ENCODE results near the gene ATP6V0A1.
"Not testable (repeated sequence)": the region's sequence is repeated elsewhere in the genome, so short reads cannot be mapped to it uniquely, and the experiment has no call there.

Gene ATP6V0A1

GRCh38 chr17:42477824-42478223 lies 19.1 kb downstream of the ATP6V0A1 start:
- DNase-seq, result not testable (repeated sequence)

DNA sequence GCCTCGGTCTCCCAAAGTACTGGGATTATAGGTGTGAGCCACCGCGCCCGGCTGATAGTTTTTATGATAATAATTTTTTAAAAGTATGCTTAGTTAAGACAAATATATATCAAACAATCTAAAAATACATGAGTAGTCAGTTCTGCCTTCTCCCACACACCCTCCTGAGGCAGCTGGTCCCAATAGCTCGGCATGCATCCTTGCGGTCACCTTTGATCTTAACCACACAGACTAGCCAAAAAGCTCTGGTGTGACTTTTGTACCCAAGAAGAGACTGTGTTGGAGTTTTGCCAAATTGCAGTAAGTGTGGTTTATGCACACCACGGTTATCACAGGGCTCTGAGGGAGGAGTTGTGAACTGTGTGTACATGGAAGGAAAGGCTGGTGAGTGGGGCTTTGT lies 25.6 kb downstream of the ATP6V0A1 start:
- DNase-seq, result peak; percentile 92

DNA sequence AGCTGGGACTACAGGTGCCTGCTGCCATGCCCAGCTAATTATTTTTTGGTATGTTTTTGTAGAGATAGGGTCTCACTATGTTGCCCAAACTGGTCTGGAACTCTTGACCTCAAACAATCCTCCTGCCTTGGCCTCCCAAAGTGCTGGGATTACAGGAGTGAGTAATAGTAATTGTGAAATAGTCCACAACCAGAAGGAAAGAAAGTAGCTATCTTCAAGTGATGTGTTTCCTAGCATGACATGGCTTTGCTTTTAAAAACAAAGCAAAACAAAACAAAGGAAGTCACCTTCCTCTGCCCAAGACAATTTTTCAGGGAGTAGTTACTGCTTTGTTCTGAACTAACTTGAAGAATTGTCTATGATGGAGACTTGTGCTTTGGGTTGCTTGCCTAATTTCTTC lies 27.0 kb downstream of the ATP6V0A1 start:
- DNase-seq, result no peak

- DNase-seq, result no peak
These were observed 29.4 kb downstream of the ATP6V0A1 start for GRCh38 chr17:42488032-42488431.

- no peak for DNase-seq
These were observed 34.6 kb downstream of the ATP6V0A1 start for GRCh38 chr17:42493319-42493718.

- DNase-seq, result no peak
These were observed 36.0 kb downstream of the ATP6V0A1 start for GRCh38 chr17:42494673-42495072.

GRCh38 chr17:42498828-42499227 lies 40.1 kb downstream of the ATP6V0A1 start:
- DNase-seq, result no peak

DNA sequence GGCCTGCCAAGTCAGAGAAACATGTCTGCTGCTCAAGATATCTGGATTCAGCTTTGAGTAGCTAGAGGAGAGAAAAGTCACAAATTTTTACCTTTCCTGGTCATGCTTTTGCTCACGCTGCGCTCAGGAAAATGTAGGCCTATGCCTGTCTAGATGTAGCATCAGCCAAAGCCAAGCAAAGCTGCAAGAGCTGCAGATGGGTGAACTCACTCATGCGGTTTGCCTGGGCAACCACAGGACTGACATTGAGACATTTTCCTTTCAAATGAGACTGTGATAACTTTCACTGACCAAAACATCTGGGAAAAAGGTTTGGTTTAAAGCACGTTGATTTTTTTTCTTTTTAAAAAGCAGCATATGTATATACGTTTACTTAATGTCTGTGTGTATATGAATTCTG lies 43.4 kb downstream of the ATP6V0A1 start:
- no peak for DNase-seq

- no peak for DNase-seq
These were observed 44.2 kb downstream of the ATP6V0A1 start for GRCh38 chr17:42502926-42503325.

DNA sequence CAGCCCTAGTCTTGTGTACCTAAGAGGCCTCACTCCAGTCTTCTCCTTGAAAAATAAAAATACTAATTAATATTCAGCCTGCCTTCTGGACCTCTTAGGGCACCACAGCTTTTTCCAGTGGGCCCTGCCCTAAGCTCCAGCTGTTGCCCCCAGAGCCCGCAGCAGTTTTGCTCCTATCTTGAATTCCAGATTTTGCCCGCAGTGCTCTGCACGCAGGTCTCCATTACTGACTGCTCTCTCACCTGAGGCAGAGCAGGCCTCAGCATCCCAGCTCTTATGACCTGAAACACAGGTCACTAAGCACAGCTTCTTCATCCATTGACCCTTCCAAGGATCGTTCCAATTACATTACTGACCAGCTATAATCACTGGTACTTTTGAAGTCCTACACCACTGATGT lies 49.0 kb downstream of the ATP6V0A1 start:
- no peak for DNase-seq

GRCh38 chr17:42508426-42509165 lies 49.9 kb downstream of the ATP6V0A1 start:
- DNase-seq, result no peak

DNA sequence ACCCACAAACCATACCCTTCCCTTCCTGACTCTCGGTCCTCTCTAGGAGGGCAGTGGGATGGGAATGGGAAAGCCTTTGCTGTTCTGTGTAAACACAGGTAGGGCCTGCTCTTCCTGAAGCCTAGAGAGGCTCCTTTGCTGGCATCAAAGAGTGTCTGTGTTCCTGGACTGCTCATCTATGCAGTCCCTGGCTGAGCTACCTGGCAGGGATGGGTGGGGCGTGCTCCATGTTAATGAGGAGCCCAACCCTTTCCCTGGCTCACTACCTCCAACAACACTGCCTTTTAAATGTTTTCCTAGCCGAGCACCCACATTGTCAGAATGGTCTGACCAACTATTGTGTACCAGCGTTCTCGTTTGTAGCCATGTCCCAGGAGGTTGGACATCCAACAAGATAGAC lies 50.7 kb downstream of the ATP6V0A1 start:
- no peak for DNase-seq

GRCh38 chr17:42509841-42510240 lies 51.2 kb downstream of the ATP6V0A1 start:
- no peak for DNase-seq

DNA sequence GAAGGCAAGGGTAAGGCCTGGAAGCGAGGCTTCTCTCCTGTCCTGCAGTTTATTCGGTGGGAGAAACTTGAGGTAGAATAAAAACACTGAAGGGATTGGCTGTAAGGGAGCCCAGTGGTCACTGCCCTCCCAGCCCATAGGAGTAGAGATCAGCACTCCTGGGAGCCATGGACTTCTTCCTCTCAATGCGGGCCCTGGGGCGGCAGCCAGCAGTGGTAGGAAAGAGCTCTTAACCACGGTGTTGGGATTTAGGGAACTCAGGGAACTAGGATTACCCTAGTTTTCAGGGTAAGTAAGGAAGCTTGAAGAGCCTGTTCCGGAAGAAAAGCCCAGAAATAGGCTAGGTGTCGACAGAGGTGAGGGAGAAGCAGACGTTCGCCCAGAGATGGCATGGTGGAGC lies 53.6 kb downstream of the ATP6V0A1 start:
- DNase-seq, result no peak

- DNase-seq, result no peak
These were observed 54.1 kb downstream of the ATP6V0A1 start for GRCh38 chr17:42512733-42513251.

DNA sequence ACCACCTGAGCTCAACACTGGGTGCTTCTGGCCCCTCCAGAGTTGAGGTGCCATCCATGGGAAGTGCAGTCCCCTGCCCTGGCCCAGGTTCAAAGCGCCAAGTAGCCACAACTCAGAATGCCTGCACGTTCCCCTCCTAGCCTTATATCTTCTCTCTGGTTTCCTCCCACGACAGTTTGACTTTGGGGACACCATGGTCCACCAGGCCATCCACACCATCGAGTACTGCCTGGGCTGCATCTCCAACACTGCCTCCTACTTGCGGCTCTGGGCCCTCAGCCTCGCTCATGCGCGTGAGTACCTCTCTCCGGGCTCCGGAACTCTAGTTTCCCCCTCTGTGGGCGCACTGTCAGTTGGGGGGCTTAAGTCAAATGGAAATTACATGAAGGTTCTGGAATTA lies 55.0 kb downstream of the ATP6V0A1 start:
- DNase-seq, result no peak

DNA sequence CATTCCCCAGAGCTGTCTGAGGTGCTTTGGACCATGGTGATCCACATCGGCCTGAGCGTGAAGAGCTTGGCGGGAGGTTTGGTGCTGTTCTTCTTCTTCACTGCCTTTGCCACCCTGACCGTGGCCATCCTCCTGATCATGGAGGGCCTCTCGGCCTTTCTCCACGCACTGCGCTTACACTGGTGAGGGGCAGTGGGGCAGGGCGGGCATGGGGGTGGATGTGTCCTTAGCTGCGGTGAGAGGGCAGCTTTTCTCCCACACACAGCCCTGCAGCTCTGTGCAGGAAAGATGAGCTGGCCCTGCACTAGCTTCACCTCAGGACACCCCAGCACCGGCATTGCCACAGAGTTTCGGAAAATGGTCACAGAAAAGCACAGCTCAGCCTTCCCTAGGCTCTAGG lies 55.6 kb downstream of the ATP6V0A1 start:
- DNase-seq, result no peak

GRCh38 chr17:42514867-42515266 lies 56.2 kb downstream of the ATP6V0A1 start:
- no peak for DNase-seq

- DNase-seq, result peak; percentile 77
These were observed 58.8 kb downstream of the ATP6V0A1 start for GRCh38 chr17:42517516-42517915.

DNA sequence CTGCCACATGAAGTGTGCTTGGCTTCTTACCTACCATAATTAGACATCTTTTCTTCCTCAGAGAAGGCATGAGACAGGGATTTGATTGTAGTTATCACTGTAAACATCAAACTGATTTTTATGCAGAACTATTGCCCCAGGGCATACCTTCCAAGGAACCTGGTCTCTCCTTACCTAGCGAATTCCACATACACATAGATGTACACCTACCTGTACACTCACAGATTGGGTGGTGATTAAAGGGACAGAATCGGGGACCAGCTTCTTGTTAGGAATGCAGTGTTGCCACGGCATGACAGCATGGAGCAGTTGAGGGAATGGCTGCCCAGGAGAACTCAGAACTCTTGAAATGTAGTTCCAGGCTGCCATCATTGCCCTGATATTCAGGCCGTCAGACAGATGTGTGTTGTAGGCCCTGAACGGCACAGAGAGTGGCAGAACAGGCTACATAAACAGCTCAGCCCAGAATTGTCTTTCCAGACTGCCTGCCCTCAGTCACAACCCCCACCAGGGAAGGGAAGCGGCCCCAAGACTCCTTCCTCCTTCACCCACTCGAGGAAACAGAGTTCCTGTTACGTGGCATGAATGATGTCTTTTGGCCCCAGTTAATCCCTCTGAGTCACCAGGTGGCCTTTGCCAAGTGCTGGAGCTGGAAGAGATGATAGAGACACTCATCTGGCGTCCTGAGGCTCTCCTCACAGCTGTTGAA lies 59.5 kb downstream of the ATP6V0A1 start:
- DNase-seq, result no peak

GRCh38 chr17:42518755-42519545 lies 60.3 kb downstream of the ATP6V0A1 start:
- DNase-seq, result no peak

- DNase-seq, result no peak
These were observed 61.1 kb downstream of the ATP6V0A1 start for GRCh38 chr17:42519546-42520491.
